Hepatocyte (in vitro differentiated cells): ENCODE data around the gene VSIG8.

Experiments
- EZH2 ChIP-seq: fragments of 200-600 bp; sonication (generic); IDR thresholded peaks from 2 replicates; pipeline ENCODE4 v1.6.1; 2016; ENCODE audit warnings: antibody characterized with exemption, mild to moderate bottlenecking, borderline replicate concordance
- EZH2phosphoT487 ChIP-seq: fragments of 200-600 bp; sonication (generic); IDR thresholded peaks from one replicate; pipeline ENCODE4 v1.6.1; 2018; ENCODE audit warnings: antibody characterized with exemption, mild to moderate bottlenecking, low read depth, moderate library complexity; ENCODE audit not compliant: unreplicated experiment, severe bottlenecking
- TF ChIP-seq, protein P1 (sequence below): fragments of 200-600 bp; sonication (generic); IDR thresholded peaks from 2 replicates; pipeline ENCODE4 v1.5.1; 2016; ENCODE audit warnings: antibody characterized with exemption, mild to moderate bottlenecking; ENCODE audit not compliant: poor library complexity

DNA sequence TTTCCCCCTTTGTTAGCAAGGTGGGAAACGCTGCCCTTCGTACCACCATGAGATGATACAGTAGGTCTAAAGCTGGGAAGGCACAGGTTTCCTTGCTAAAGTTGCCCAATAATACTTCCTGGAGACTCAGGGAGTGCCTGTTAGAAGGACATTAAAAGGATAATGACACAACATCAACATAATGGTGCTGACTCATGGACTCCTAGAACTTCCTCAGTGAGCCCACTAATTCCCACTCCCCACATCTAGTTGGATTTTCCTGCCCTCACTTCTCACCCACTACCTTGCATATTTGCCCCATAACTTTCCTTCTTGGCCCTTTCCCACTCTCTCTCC, 20.0 kb upstream of the VSIG8 start:
- TF ChIP-seq, protein P1, sequence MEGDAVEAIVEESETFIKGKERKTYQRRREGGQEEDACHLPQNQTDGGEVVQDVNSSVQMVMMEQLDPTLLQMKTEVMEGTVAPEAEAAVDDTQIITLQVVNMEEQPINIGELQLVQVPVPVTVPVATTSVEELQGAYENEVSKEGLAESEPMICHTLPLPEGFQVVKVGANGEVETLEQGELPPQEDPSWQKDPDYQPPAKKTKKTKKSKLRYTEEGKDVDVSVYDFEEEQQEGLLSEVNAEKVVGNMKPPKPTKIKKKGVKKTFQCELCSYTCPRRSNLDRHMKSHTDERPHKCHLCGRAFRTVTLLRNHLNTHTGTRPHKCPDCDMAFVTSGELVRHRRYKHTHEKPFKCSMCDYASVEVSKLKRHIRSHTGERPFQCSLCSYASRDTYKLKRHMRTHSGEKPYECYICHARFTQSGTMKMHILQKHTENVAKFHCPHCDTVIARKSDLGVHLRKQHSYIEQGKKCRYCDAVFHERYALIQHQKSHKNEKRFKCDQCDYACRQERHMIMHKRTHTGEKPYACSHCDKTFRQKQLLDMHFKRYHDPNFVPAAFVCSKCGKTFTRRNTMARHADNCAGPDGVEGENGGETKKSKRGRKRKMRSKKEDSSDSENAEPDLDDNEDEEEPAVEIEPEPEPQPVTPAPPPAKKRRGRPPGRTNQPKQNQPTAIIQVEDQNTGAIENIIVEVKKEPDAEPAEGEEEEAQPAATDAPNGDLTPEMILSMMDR: no peak
- TF ChIP-seq EZH2 (no peak), EZH2phosphoT487 (no peak)
